ENCODE measurements around the gene ZDHHC8. TPM values are rescaled to one million over a fixed set of nuclear protein-coding genes. Genes with fewer than 3 reads are reported as not detected.
A peak's percentile ranks its signal among the peaks of the same experiment; 100 is the strongest.

ZDHHC8 gene
- total RNA-seq, 2 experiments from 2014 or later, result 57.9 to 66.3 TPM

GRCh38 chr22:20130731-20131596 is 640 bp upstream of the ZDHHC8 start:
- peak; percentile 68 for ATAC-seq
- CTCF ChIA-PET, result interaction anchor here (0.9 to 3.9 kb wide), 4 partner anchors 35 to 167 kb away, joined by 3 to 28 read pairs (median 3); no protein-coding TSS in a partner anchor

GRCh38 chr22:20131859-20132685 is 468 bp downstream of the ZDHHC8 start:
- peak overlapping the region; percentile 55 for H3K4me3 Mint-ChIP-seq
- H3K27ac Mint-ChIP-seq, result no peak overlapping the region
- H3K9me3 Mint-ChIP-seq (ENCODE audit: low read depth), result no peaks in the 10 kb centered on the region
- no peak for DNase-seq
- peaks cover 5% of the 10 kb centered on the region for H3K36me3 Mint-ChIP-seq
- peak; percentile 10 for ATAC-seq
- CTCF ChIA-PET, result no interaction called here
- H3K27me3 Mint-ChIP-seq, result no peaks in the 10 kb centered on the region
- H3K4me1 Mint-ChIP-seq, result peaks cover 23% of the 10 kb centered on the region

More at GRCh38 chr22:20130731-20131596, 640 bp upstream of the ZDHHC8 start:
- no peaks in the 10 kb centered on the region for H3K27me3 Mint-ChIP-seq
- peak; percentile 76 for DNase-seq
- peaks cover 21% of the 10 kb centered on the region for H3K4me1 Mint-ChIP-seq
- H3K4me3 Mint-ChIP-seq, result no peak overlapping the region
- no peak overlapping the region for H3K27ac Mint-ChIP-seq
- peaks cover 10% of the 10 kb centered on the region for H3K36me3 Mint-ChIP-seq
- H3K9me3 Mint-ChIP-seq (ENCODE audit: low read depth), result no peaks in the 10 kb centered on the region

DNA sequence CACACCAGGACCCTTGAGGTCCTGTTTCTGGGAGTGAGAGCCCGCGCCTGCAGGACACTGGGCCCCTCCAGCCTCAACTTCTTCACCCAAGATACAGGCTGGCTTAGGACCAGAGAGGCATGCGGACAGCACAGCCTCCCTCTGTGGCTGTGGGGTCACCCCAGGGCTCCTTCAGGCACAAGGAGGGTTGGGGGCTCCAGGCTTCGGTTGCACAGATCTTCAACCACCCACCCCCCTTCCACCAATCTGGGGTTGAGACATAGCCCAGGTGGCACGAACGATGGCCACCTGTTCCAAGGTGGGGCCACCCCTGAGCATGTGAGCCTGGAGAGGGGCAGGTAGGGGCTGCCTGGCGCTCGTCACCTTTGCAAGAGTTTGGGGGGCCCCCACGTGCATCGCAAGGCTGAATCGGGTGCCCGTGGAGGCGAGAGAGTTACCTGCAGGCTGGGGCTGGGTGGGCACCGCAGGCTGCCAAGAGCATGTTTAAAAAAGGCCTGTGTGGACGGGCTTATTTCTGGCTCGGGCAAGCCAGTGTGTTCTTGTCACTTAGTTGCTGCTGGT is 1.2 kb downstream of the ZDHHC8 start:
- Mint-ChIP-seq H3K27ac (no peak overlapping the region), H3K27me3 (no peaks in the 10 kb centered on the region), H3K36me3 (no peaks in the 10 kb centered on the region), H3K4me3 (peak overlapping the region; percentile 55), H3K9me3 (ENCODE audit: low read depth) (no peaks in the 10 kb centered on the region), H3K4me1 (peaks cover 24% of the 10 kb centered on the region)
- ATAC-seq, result no peak
- no peak for DNase-seq
- CTCF ChIA-PET, result no interaction called here

DNA sequence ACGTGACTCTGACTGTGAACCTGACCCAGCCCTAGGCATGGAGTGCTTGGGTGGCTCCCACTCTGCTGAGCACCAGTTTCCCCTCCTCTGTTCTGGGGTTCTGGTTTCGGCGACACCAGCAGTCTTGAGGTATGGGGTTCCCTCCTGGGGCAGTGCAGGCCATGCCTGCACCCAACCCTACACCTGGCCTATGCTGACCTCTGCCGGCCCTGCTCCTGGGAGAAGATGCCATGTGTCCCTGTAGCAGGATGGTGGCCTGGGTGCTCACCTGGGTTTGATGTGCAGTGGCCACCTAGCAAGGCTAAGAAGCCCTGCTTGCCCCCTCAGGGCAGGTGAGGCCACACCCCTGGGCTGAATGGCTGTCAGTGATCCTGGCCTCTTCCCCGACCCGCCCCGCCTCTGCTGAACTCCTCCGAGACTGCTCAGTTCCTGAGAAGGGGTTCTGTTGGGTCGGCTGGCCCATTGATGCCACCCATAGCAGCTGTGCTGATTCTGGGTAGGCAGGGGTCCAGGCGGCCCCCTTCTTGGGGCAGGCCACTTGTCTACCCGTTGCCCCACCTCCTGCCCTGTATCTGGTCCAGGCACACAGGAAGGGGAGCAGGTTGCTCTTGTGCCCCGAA is 2.4 kb downstream of the ZDHHC8 start:
- H3K4me1 Mint-ChIP-seq, result peaks cover 24% of the 10 kb centered on the region
- ATAC-seq, result no peak
- H3K27ac Mint-ChIP-seq, result no peak overlapping the region
- no peak overlapping the region for H3K4me3 Mint-ChIP-seq
- no peaks in the 10 kb centered on the region for H3K27me3 Mint-ChIP-seq
- H3K36me3 Mint-ChIP-seq, result no peaks in the 10 kb centered on the region
- H3K9me3 Mint-ChIP-seq (ENCODE audit: low read depth), result no peaks in the 10 kb centered on the region
- CTCF ChIA-PET, result no interaction called here
- no peak for DNase-seq

DNA sequence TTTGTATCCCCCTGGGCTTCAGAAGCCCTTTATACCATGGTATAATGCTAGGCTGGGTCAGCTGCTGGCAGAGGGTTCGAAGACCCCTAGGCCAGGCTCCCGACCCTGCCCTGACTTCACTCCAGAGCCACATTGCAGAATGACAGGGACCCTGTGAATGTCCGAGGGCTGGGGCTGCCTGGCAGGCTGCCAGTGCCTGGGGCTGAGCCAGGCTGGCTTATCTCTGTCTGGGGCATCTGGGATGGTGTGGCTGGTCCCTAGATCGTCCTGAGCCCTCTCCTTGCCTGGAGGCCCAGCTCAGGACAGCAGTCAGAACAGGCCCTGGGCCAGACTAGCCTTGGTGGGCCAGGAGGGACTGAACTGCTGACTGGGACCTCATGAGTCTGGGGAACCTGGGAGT is 3.7 kb downstream of the ZDHHC8 start:
- ATAC-seq (no peak), DNase-seq (no peak)
- Mint-ChIP-seq H3K9me3 (ENCODE audit: low read depth) (no peaks in the 10 kb centered on the region), H3K4me1 (peaks cover 17% of the 10 kb centered on the region), H3K4me3 (no peak overlapping the region), H3K36me3 (no peaks in the 10 kb centered on the region), H3K27me3 (no peaks in the 10 kb centered on the region), H3K27ac (no peak overlapping the region)
- CTCF ChIA-PET, result no interaction called here

- Mint-ChIP-seq H3K4me1 (peaks cover 17% of the 10 kb centered on the region), H3K4me3 (no peak overlapping the region), H3K36me3 (no peaks in the 10 kb centered on the region), H3K9me3 (ENCODE audit: low read depth) (no peaks in the 10 kb centered on the region), H3K27ac (no peak overlapping the region), H3K27me3 (no peaks in the 10 kb centered on the region)
- DNase-seq (no peak), ATAC-seq (no peak)
- CTCF ChIA-PET, result no interaction called here
Observed at GRCh38 chr22:20135806-20136602, 4.4 kb downstream of the ZDHHC8 start.

GRCh38 chr22:20136603-20136873 is 4.9 kb downstream of the ZDHHC8 start:
- H3K27ac Mint-ChIP-seq, result no peak overlapping the region
- peaks cover 17% of the 10 kb centered on the region for H3K4me1 Mint-ChIP-seq
- CTCF ChIA-PET, result interaction anchor here (1.3 kb wide), 1 partner anchor 20 kb away, joined by 3 read pairs; no protein-coding TSS in a partner anchor
- no peak overlapping the region for H3K4me3 Mint-ChIP-seq
- ATAC-seq (no peak), DNase-seq (no peak)
- H3K9me3 Mint-ChIP-seq (ENCODE audit: low read depth), result no peaks in the 10 kb centered on the region
- no peaks in the 10 kb centered on the region for H3K27me3 Mint-ChIP-seq
- H3K36me3 Mint-ChIP-seq, result no peaks in the 10 kb centered on the region

- Mint-ChIP-seq H3K9me3 (ENCODE audit: low read depth) (no peaks in the 10 kb centered on the region), H3K27me3 (no peaks in the 10 kb centered on the region), H3K27ac (no peak overlapping the region), H3K4me3 (no peak overlapping the region), H3K36me3 (no peaks in the 10 kb centered on the region), H3K4me1 (peaks cover 17% of the 10 kb centered on the region)
- DNase-seq (no peak), ATAC-seq (no peak)
- CTCF ChIA-PET, result interaction anchor here (1.3 kb wide), 1 partner anchor 20 kb away, joined by 3 read pairs; no protein-coding TSS in a partner anchor
Observed at GRCh38 chr22:20137113-20137512, 5.5 kb downstream of the ZDHHC8 start.

GRCh38 chr22:20137671-20138416 is 6.2 kb downstream of the ZDHHC8 start:
- DNase-seq, result no peak
- H3K27ac Mint-ChIP-seq, result no peak overlapping the region

GRCh38 chr22:20138417-20138738 is 6.8 kb downstream of the ZDHHC8 start:
- CTCF ChIA-PET, result interaction anchor here (1.1 kb wide), 1 partner anchor 9 kb away, joined by 3 read pairs; no protein-coding TSS in a partner anchor
- no peaks in the 10 kb centered on the region for H3K27me3 Mint-ChIP-seq
- DNase-seq (no peak), ATAC-seq (no peak)
- no peak overlapping the region for H3K27ac Mint-ChIP-seq
- no peaks in the 10 kb centered on the region for H3K9me3 Mint-ChIP-seq (ENCODE audit: low read depth)
- no peaks in the 10 kb centered on the region for H3K36me3 Mint-ChIP-seq
- H3K4me1 Mint-ChIP-seq, result peaks cover 7% of the 10 kb centered on the region
- no peak overlapping the region for H3K4me3 Mint-ChIP-seq

More at GRCh38 chr22:20137671-20138416, 6.2 kb downstream of the ZDHHC8 start:
- no peak for ATAC-seq
- H3K27me3 Mint-ChIP-seq, result no peaks in the 10 kb centered on the region
- no peaks in the 10 kb centered on the region for H3K9me3 Mint-ChIP-seq (ENCODE audit: low read depth)
- H3K36me3 Mint-ChIP-seq, result no peaks in the 10 kb centered on the region
- CTCF ChIA-PET, result interaction anchor here (1.1 to 1.3 kb wide), 2 partner anchors 8 to 19 kb away, joined by 3 read pairs; no protein-coding TSS in a partner anchor
- H3K4me3 Mint-ChIP-seq, result no peak overlapping the region
- peaks cover 12% of the 10 kb centered on the region for H3K4me1 Mint-ChIP-seq

DNA sequence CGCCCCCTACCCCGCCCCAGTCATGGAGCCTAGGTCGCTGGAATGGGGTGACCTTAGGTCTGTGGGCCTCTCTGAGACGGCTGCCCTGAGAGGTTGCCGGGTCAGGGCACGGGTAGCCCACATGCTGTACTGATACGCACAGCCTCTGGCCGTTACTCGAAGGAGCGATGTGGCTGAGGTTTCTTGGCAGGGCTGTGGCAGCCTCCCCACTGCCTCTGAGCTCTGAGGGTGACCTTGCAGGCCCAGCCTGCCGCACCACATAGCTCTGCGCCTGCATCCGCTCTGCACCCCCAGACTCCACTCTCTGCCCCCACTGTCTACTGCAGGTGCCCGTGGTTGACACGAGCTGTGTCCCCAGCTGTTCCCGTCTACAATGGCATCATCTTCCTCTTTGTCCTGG is 7.3 kb downstream of the ZDHHC8 start:
- Mint-ChIP-seq H3K9me3 (ENCODE audit: low read depth) (no peaks in the 10 kb centered on the region), H3K4me1 (peaks cover 4% of the 10 kb centered on the region), H3K27ac (no peak overlapping the region), H3K27me3 (no peaks in the 10 kb centered on the region), H3K36me3 (no peaks in the 10 kb centered on the region), H3K4me3 (no peak overlapping the region)
- CTCF ChIA-PET, result interaction anchor here (1.1 kb wide), 1 partner anchor 9 kb away, joined by 3 read pairs; no protein-coding TSS in a partner anchor
- ATAC-seq (no peak), DNase-seq (no peak)

DNA sequence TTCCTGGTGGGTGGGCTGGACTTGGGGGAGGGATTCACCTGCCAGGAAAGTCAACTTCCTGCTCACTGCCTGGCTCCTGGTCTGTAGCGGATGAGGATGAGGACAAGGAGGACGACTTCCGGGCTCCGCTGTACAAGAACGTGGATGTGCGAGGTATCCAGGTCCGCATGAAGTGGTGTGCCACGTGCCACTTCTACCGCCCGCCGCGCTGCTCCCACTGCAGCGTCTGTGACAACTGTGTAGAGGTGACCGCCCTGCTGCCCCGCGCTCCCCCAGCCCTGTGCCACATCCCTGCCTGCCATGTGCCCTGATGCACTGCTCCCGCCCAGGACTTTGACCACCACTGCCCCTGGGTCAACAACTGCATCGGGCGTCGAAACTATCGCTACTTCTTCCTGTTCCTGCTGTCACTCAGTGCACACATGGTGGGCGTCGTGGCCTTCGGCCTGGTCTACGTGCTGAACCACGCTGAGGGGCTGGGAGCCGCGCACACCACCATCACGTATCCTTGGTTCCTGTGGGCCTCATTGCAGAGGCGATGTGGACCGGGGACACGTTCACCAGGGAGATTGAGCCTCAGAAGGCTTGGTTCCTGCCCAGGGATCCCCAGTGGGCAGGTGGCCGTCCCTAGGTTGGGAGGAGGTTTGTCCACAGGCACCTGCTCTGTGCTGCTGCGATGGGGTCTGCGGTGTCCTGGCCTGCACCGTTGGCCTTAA is 7.9 kb downstream of the ZDHHC8 start:
- Mint-ChIP-seq H3K36me3 (no peaks in the 10 kb centered on the region), H3K27me3 (no peaks in the 10 kb centered on the region), H3K9me3 (ENCODE audit: low read depth) (no peaks in the 10 kb centered on the region), H3K4me1 (peaks cover 4% of the 10 kb centered on the region), H3K4me3 (no peak overlapping the region), H3K27ac (no peak overlapping the region)
- CTCF ChIA-PET, result no interaction called here
- DNase-seq, result no peak
- no peak for ATAC-seq
